Kidney (tissue), 14 donors: ENCODE measurements around the gene ANAPC16. TPM values are rescaled to one million over a fixed set of nuclear protein-coding genes. Genes with fewer than 3 reads are reported as not detected.
A peak's percentile ranks its signal among the peaks of the same experiment; 100 is the strongest.

Experiments
- DNase-seq, 5 donors: peaks; one replicate each; pipeline ENCODE4 v3.0.0-alpha.2; 2013 to 2020
- FAIRE-seq: peaks from 2 replicates; lab custom pipeline; 2012; peaks lifted over from hg19 to GRCh38; lab: Jason Lieb, UNC
- H3K27ac ChIP-seq, 2 donors: one replicate each; pipeline ENCODE4 v1.7.0; 2013; ENCODE audit warnings: low read depth in 2 of 2, low read length in 2 of 2, inconsistent platforms in 1 of 2
- H3K27me3 ChIP-seq: one replicate; pipeline ENCODE4 v1.7.1; 2013; ENCODE audit warnings: low read length, inconsistent platforms; ENCODE audit not compliant: control insufficient read depth, insufficient read depth
- H3K36me3 ChIP-seq, 3 donors: one replicate each; pipeline versions ENCODE4 v1.7.0 to v1.7.1; 2013; ENCODE audit warnings: low read length in 3 of 3, control low read depth in 1 of 3, inconsistent platforms in 1 of 3; ENCODE audit not compliant: insufficient read depth in 3 of 3, control insufficient read depth in 2 of 3
- H3K4me1 ChIP-seq, 3 donors: one replicate each; pipeline versions ENCODE4 v1.7.0 to v1.7.1; 2013; ENCODE audit warnings: low read length in 3 of 3, inconsistent platforms in 1 of 3, low read depth in 1 of 3; ENCODE audit not compliant: control insufficient read depth in 2 of 3, insufficient read depth in 2 of 3
- H3K4me3 ChIP-seq, 3 donors: one replicate each; pipeline versions ENCODE4 v1.7.0 to v1.8.1; 2013; ENCODE audit warnings: low read length in 3 of 3, control low read depth in 1 of 3, inconsistent platforms in 1 of 3
- H3K9ac ChIP-seq, 3 donors: one replicate each; pipeline versions ENCODE4 v1.7.0 to v1.7.1; 2013; ENCODE audit warnings: low read length in 3 of 3, control low read depth in 1 of 3, inconsistent platforms in 1 of 3
- H3K9me3 ChIP-seq, 3 donors: one replicate each; pipeline versions ENCODE4 v1.7.0 to v1.7.1; 2013; ENCODE audit warnings: low read length in 3 of 3, control low read depth in 1 of 3, inconsistent platforms in 1 of 3; ENCODE audit not compliant: control insufficient read depth in 2 of 3, insufficient read depth in 1 of 3
- CTCF ChIP-seq: IDR thresholded peaks from 3 replicates; pipeline ENCODE4 v1.5.1; 2012; ENCODE audit warnings: mild to moderate bottlenecking, moderate library complexity, borderline replicate concordance; ENCODE audit not compliant: insufficient read depth; ENCODE audit errors: extremely low read depth
- intact Hi-C: fragments of 100-400 bp; cut with DNase I; formaldehyde crosslinking; loops from one replicate; pipeline ENCODE4 v1.11.1; 2022
- polyA plus RNA-seq: library from polyadenylated mRNA; stranded (reverse); fragments of 350-450 nt; fragmentation: Illumina TruSeq; extraction: RNeasy Lipid Tissue Mini Kit (QIAGEN cat#74804); gene quantifications from one replicate; pipeline ENCODE4 v1.2.3, GENCODE V29; 2014; ENCODE audit warnings: low read depth, low replicate concordance; ENCODE audit not compliant: insufficient read depth
- total RNA-seq: library from RNA; stranded (reverse); fragmentation: NEBNext Ultra II Directional; extraction: Animal tissue kit (Norgen Biotek cat#: 25700); gene quantifications from one replicate; pipeline ENCODE4 v1.2.1, GENCODE V29; 2021
- donor health status: control.
- donor health status: control.
- donor health status: control.
- donor health status: control.
- donor health status: control.
- donor health status: DM: yes; HTN: yes; CAD: no.
- donor health status: Normal renal cell carcinoma (clear cell type).

ANAPC16 gene
- total and polyA plus RNA-seq, 2 donors from 2014 or later: 132 to 210 TPM

- Histone ChIP-seq H3K9me3 (no peaks in the 10 kb centered on the region), H3K36me3 (no peaks in the 10 kb centered on the region), H3K27me3 (no peaks in the 10 kb centered on the region), H3K9ac (no peak overlapping the region), H3K4me1 (peaks cover 0 to 4% (median 0%) of the 10 kb centered on the region in 3 donors), H3K27ac (peak overlapping the region in 1 of 2 donors; percentile 38), H3K4me3 (no peak overlapping the region)
- intact Hi-C loops: no loop called here
- DNase-seq (peak in 1 of 5 donors; percentile 8), FAIRE-seq (no peak)
- no peak for TF ChIP-seq CTCF
Measured at GRCh38 chr10:72170263-72170662, 45.5 kb upstream of the ANAPC16 start.

- FAIRE-seq (no peak), DNase-seq (no peak)
- Histone ChIP-seq H3K4me1 (peaks cover 0 to 4% (median 0%) of the 10 kb centered on the region in 3 donors), H3K27me3 (no peaks in the 10 kb centered on the region), H3K9ac (no peak overlapping the region), H3K9me3 (no peaks in the 10 kb centered on the region), H3K27ac (peak overlapping the region in 1 of 2 donors; percentile 38), H3K4me3 (no peak overlapping the region), H3K36me3 (no peaks in the 10 kb centered on the region)
- TF ChIP-seq CTCF: no peak
- intact Hi-C loops: no loop called here
Measured at GRCh38 chr10:72170733-72171132, 45.1 kb upstream of the ANAPC16 start.

- Histone ChIP-seq H3K27ac (peak overlapping the region; percentile 13 to 50), H3K36me3 (no peaks in the 10 kb centered on the region), H3K9me3 (no peaks in the 10 kb centered on the region), H3K4me1 (peaks cover 0 to 4% (median 0%) of the 10 kb centered on the region in 3 donors), H3K4me3 (no peak overlapping the region), H3K27me3 (no peaks in the 10 kb centered on the region), H3K9ac (no peak overlapping the region)
- DNase-seq (peak in 2 of 5 donors; percentile 8 to 24), FAIRE-seq (peak; percentile 83)
- intact Hi-C loops: no loop called here
- TF ChIP-seq CTCF: no peak
Measured at GRCh38 chr10:72171175-72171630, 44.6 kb upstream of the ANAPC16 start.

GRCh38 chr10:72173262-72173618 lies 42.6 kb upstream of the ANAPC16 start:
- Histone ChIP-seq H3K9me3 (no peaks in the 10 kb centered on the region), H3K27ac (no peak overlapping the region), H3K9ac (no peak overlapping the region), H3K4me3 (no peak overlapping the region), H3K36me3 (peaks cover 0 to 5% (median 0%) of the 10 kb centered on the region in 3 donors), H3K4me1 (peaks cover 0 to 4% (median 0%) of the 10 kb centered on the region in 3 donors), H3K27me3 (no peaks in the 10 kb centered on the region)
- no peak for FAIRE-seq
- no peak for TF ChIP-seq CTCF
- DNase-seq: peak in 1 of 5 donors; percentile 4
- intact Hi-C loops: no loop called here
